ENCODE data around the gene RTN4RL2. TPM values are rescaled to one million over a fixed set of nuclear protein-coding genes. Genes with fewer than 3 reads are reported as not detected.
"Not testable (repeated sequence)": the region's sequence is repeated elsewhere in the genome, so short reads cannot be mapped to it uniquely, and the experiment has no call there.

RTN4RL2 gene
- total RNA-seq, 1 donor from 2014 or later: 3.2 TPM

DNA sequence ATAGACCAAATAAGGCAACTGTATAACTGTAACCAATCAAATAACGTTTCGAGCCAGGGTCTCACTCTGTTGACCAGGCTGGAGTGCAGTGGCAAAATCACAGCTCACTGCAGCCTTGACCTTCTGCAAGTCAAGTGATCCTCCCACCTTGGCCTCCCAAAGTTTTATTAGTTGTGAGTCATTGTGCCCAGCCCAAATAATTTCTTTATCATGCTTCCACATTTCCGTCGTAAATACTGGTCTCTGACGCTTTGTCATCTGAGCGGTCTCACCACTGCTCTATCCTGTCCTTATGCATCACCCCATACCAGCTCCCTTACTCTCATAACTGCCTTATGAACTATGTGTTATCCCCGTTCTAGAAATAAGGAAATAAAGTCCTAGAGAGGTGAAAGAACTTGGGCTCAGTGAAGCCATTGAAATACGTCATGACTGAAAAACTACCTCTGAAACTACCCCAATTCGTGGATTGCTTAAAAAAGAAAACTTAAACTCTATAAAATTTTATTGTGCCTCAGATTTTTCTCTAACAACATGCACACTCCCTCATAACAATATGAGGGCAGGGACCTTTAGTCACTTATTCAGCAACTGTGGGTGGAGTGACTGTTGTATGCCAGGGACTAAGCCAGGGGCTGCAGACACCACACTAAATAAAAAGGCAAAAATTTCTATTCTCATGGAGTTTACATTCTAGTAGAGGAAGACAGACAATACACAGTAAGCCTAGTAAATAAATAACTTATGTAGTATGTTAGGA, 15.8 kb upstream of the RTN4RL2 start:
- ATAC-seq (no peak), DNase-seq (no peak)
- TF ChIP-seq, protein P1, sequence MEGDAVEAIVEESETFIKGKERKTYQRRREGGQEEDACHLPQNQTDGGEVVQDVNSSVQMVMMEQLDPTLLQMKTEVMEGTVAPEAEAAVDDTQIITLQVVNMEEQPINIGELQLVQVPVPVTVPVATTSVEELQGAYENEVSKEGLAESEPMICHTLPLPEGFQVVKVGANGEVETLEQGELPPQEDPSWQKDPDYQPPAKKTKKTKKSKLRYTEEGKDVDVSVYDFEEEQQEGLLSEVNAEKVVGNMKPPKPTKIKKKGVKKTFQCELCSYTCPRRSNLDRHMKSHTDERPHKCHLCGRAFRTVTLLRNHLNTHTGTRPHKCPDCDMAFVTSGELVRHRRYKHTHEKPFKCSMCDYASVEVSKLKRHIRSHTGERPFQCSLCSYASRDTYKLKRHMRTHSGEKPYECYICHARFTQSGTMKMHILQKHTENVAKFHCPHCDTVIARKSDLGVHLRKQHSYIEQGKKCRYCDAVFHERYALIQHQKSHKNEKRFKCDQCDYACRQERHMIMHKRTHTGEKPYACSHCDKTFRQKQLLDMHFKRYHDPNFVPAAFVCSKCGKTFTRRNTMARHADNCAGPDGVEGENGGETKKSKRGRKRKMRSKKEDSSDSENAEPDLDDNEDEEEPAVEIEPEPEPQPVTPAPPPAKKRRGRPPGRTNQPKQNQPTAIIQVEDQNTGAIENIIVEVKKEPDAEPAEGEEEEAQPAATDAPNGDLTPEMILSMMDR (IDR thresholded peaks at IDR 0.05): no peak

DNA sequence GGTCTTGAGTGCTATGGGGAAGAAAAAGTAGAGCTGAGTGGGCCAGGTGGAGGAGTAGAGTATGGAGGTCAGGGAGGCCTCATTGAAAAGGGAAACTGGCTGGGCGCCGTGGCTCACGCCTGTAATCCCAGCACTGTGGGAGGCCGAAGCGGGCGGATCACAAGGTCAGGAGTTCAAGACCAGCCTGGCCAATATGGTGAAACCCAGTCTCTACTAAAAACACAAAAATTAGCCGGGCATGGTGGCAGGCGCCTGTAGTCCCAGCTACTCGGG, 15.3 kb upstream of the RTN4RL2 start:
- H3K9me3 ChIP-seq; H3K36me3 ChIP-seq; ATAC-seq; H3K4me3 ChIP-seq; H3K27me3 ChIP-seq; DNase-seq; H3K4me1 ChIP-seq; intact Hi-C loops (cut with DNase I); H3K27ac ChIP-seq: not testable (repeated sequence)

More for the DNA sequence above, 15.8 kb upstream of the RTN4RL2 start:
- Histone ChIP-seq H3K27me3 (no peaks in the 10 kb centered on the region), H3K4me3 (no peak overlapping the region), H3K36me3 (no peaks in the 10 kb centered on the region), H3K4me1 (no peaks in the 10 kb centered on the region), H3K27ac (no peak overlapping the region), H3K9me3 (no peaks in the 10 kb centered on the region)
- intact Hi-C loops (cut with DNase I): no loop called here

DNA sequence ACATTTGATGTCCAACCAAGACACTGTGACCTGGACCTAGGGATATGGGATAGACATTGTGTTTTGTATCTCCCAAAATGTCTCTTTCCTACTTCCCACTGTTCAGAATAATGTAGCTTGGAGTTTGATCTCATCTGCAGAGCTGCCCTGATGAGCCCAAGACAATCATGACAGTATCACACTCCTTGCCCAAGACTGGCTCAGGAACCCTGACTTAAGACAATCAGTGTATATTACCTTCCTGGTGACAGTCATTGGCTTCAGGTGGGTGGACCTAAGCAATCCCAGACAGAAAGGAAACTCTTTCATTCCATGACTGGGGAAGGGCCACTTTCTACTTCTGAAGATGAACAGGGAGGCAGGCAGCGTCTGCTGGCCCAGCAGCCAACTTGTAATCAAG, 14.3 kb upstream of the RTN4RL2 start:
- H3K9me3 ChIP-seq: no peaks in the 10 kb centered on the region
- H3K4me1 ChIP-seq: no peaks in the 10 kb centered on the region
- H3K27ac ChIP-seq: no peak overlapping the region
- TF ChIP-seq, protein P1 (IDR thresholded peaks at IDR 0.05): no peak
- DNase-seq: no peak
- intact Hi-C loops (cut with DNase I): no loop called here
- no peaks in the 10 kb centered on the region for H3K36me3 ChIP-seq
- no peak for ATAC-seq
- H3K4me3 ChIP-seq: no peak overlapping the region
- no peaks in the 10 kb centered on the region for H3K27me3 ChIP-seq

DNA sequence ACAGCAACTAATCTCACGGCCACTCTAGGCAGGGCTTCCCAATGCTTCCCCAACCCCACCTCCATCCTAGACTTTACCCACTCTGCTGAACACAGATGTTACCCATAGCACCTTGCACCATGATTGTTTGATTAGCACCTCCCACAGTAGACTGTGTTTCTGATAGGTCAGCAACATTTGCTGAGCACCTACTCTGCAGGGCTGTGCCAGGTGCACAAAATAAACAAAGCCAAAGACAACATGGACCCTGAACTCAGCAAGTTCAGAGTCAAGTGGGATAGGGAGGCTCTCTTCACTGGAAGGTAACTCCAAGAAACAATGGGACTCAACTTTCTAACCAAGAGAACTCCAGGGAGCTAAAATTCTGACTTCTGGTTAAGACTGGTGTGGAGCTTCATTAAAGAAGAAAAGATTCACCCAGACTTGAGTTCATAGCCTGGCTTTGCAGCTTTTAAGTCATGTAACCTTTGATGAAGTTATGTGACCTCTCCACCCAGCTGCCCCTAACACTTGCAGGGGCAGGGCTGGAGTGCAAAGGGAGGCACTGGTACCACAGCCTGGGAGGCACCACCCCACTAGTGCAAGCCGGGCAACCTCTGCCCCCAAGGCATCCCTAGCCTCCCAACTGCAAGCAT, 6.7 kb upstream of the RTN4RL2 start:
- Histone ChIP-seq H3K4me1 (peaks cover 12% of the 10 kb centered on the region), H3K4me3 (no peak overlapping the region), H3K9me3 (no peaks in the 10 kb centered on the region), H3K27ac (no peak overlapping the region), H3K27me3 (peaks cover 9% of the 10 kb centered on the region), H3K36me3 (no peaks in the 10 kb centered on the region)
- TF ChIP-seq, protein P1 (IDR thresholded peaks at IDR 0.05): no peak
- ATAC-seq: no peak
- intact Hi-C loops (cut with DNase I): no loop called here
- DNase-seq: no peak

DNA sequence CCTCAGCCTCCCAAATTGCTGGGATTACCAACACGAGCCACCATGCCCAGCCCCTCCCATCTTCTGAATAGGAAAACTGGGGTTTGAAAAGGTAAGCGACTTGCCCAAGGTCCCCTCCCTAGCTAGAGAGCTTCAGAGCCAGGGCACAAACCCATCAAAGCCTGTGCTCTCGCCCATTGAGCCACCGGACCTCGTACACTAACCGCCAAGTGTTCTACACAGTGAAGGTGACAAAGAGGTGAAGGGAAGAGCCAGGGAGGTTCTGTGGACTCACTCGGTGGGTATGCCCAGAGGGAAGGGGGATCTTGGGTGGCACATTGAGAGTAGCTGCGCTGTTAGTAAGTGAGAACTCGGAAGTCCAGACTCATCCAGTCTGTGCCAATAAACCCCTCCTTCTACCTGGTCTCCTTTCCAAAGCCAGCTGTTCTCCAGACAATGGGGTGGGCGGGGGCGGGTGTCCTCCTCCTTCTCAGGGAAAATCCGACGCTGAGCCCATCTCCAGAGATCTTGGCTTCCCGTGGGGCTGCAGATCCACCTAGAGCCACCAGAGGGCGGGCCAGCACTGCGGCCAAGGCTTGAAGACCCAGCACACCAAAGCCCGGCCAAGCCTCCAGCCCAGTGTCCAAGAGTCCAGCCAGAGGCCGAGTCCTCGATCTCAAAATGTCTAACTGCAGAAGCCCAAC, 3.2 kb upstream of the RTN4RL2 start:
- no peak overlapping the region for H3K27ac ChIP-seq
- ATAC-seq (peak; percentile 91), DNase-seq (peak; percentile 92)
- H3K27me3 ChIP-seq: peaks cover 25% of the 10 kb centered on the region
- H3K9me3 ChIP-seq: no peaks in the 10 kb centered on the region
- peaks cover 34% of the 10 kb centered on the region for H3K4me1 ChIP-seq
- TF ChIP-seq, protein P1 (IDR thresholded peaks at IDR 0.05): peak; percentile 100
- no peaks in the 10 kb centered on the region for H3K36me3 ChIP-seq
- no peak overlapping the region for H3K4me3 ChIP-seq
- intact Hi-C loops (cut with DNase I): no loop called here

DNA sequence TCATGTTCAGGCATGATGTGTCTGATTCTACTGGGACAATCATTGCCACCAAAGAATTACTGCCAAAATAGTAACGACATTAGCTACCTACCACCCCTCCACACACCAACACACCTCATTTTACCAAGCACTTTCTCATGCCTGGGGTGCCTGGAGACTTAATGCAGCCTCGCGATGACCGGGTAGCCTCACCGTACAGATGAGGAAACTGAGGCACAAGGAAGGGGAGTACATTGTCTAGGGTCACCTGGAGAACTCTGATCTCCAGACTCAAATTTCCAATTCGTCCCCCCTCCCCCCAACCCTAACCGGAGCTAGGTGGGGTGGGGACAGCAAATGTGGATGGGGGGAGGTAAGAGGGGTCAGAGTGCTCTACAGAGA, 2.7 kb upstream of the RTN4RL2 start:
- no peaks in the 10 kb centered on the region for H3K36me3 ChIP-seq
- no peak overlapping the region for H3K27ac ChIP-seq
- no peak for ATAC-seq
- intact Hi-C loops (cut with DNase I): no loop called here
- DNase-seq: no peak
- no peaks in the 10 kb centered on the region for H3K9me3 ChIP-seq
- H3K27me3 ChIP-seq: peaks cover 25% of the 10 kb centered on the region
- no peak overlapping the region for H3K4me3 ChIP-seq
- TF ChIP-seq, protein P1 (IDR thresholded peaks at IDR 0.05): no peak
- H3K4me1 ChIP-seq: peaks cover 34% of the 10 kb centered on the region

Data from upper lobe of right lung (tissue), 1 donor.